Upper lobe of left lung (tissue), 6 donors: ENCODE results near the gene OCSTAMP. TPM values are rescaled to one million over a fixed set of nuclear protein-coding genes. Genes with fewer than 3 reads are reported as not detected.

Source experiments
- ATAC-seq, 2 donors: fragments of 200-7000 bp; cut with Tn5 transposase; one replicate each; pipeline ENCODE4 v1.9.1; 2022; ENCODE audit warnings: mild to moderate bottlenecking in 2 of 2, moderate library complexity in 2 of 2; ENCODE audit not compliant: low FRiP score in 2 of 2
- DNase-seq, 2 donors: peaks; one replicate each; pipeline ENCODE4 v3.0.0-alpha.2; 2019 to 2020
- H3K27ac ChIP-seq, 4 donors: fragments of 200-600 bp; sonication (generic); one replicate each; pipeline ENCODE4 v1.5.1; 2016 to 2019
- H3K27me3 ChIP-seq, 4 donors: fragments of 200-600 bp; sonication (generic); one replicate each; pipeline ENCODE4 v1.5.1; 2017 to 2019
- H3K36me3 ChIP-seq, 4 donors: fragments of 200-600 bp; sonication (generic); one replicate each; pipeline ENCODE4 v1.5.1; 2016 to 2019
- H3K4me1 ChIP-seq, 4 donors: fragments of 200-600 bp; sonication (generic); one replicate each; pipeline ENCODE4 v1.5.1; 2018 to 2019
- H3K4me3 ChIP-seq, 4 donors: fragments of 200-600 bp; sonication (generic); one replicate each; pipeline ENCODE4 v1.5.1; 2017 to 2019; ENCODE audit warnings: mild to moderate bottlenecking in 2 of 4, moderate library complexity in 1 of 4
- H3K9me3 ChIP-seq, 4 donors: fragments of 200-600 bp; sonication (generic); one replicate each; pipeline ENCODE4 v1.5.1; 2018 to 2019
- EP300 ChIP-seq, 4 donors: sonication (generic); formaldehyde crosslinking; IDR thresholded peaks; one replicate each; pipeline ENCODE4 v1.5.1; 2017; ENCODE audit warnings: antibody characterized with exemption in 4 of 4, control low read depth in 2 of 4
- POLR2A ChIP-seq, 4 donors: fragments of 450-650 bp; IDR thresholded peaks; one replicate each; pipeline ENCODE4 v1.5.1; 2016 to 2017; ENCODE audit warnings: antibody characterized with exemption in 4 of 4, mild to moderate bottlenecking in 2 of 4
- POLR2AphosphoS5 ChIP-seq, 2 donors: sonication (generic); formaldehyde crosslinking; IDR thresholded peaks; one replicate each; pipeline ENCODE4 v1.5.1; 2017; ENCODE audit warnings: antibody characterized with exemption in 2 of 2
- WGBS, 2 donors: methylation state at CpG; one replicate each; pipeline ENCODE4 v1.1.5; 2017 to 2018; 5-methylcytosine and 5-hydroxymethylcytosine counted together
- total RNA-seq, 6 donors: library from RNA; depleted of rRNA in 4 of 6; stranded (reverse); fragments of >200 nt in 4 of 6; gene quantifications; one replicate each; pipeline versions ENCODE4 v1.1.0 to v1.2.1, GENCODE V29; 2016 to 2021
- TF ChIP-seq, protein P1 (sequence below), 6 experiments: fragments of 450-650 bp in 4 of 6; fragments of 200-600 bp in 2 of 6; sonication (generic) in 2 of 6; IDR thresholded peaks; one replicate each; pipeline ENCODE4 v1.5.1; 2016 to 2019; ENCODE audit warnings: antibody characterized with exemption in 6 of 6
- donor health status: DM: no; HTN: no; CAD: no; lungs with moderate emphysema.
- donor health status: DM: no; HTN: yes; CAD: no; lungs with severe emphysema.

OCSTAMP gene
- total RNA-seq, 6 donors from 2014 or later, result not detected

DNA sequence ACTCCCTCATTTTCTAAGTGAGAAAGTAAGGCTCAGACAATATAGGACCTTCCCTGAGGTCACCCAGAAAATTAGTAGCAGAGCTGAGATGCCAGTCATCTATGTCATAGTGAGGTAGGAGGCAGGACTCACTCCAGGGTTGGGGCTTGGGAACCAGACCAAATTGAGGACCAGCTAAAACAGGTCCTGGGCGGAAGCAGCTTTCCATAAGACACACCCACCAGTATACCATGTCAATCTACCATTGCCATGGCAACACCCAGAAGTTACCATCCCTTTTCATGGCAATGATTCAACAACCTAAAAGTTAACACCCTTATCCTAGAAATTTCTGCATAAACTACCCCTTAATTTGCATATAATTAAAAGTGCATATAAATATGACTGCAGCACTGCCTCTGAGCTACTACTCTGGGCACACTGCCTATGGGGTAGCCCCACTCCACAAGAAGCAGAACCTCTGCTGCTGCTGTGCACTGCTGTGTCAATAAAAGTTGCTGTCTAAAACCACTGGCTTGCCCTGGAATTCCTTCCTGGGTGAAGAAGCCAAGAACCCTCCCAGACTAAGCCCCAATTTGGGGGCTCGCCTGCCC is 30.3 kb upstream of the OCSTAMP start:
- no peak overlapping the region for H3K4me3 ChIP-seq
- H3K4me1 ChIP-seq, result no peaks in the 10 kb centered on the region
- H3K27ac ChIP-seq, result no peak overlapping the region
- no peaks in the 10 kb centered on the region for H3K27me3 ChIP-seq
- no peaks in the 10 kb centered on the region for H3K36me3 ChIP-seq
- ATAC-seq (no peak), DNase-seq (no peak)
- TF ChIP-seq EP300 (IDR thresholded peaks at IDR 0.05) (no peak), POLR2AphosphoS5 (IDR thresholded peaks at IDR 0.05) (no peak)
- TF ChIP-seq, protein P1, sequence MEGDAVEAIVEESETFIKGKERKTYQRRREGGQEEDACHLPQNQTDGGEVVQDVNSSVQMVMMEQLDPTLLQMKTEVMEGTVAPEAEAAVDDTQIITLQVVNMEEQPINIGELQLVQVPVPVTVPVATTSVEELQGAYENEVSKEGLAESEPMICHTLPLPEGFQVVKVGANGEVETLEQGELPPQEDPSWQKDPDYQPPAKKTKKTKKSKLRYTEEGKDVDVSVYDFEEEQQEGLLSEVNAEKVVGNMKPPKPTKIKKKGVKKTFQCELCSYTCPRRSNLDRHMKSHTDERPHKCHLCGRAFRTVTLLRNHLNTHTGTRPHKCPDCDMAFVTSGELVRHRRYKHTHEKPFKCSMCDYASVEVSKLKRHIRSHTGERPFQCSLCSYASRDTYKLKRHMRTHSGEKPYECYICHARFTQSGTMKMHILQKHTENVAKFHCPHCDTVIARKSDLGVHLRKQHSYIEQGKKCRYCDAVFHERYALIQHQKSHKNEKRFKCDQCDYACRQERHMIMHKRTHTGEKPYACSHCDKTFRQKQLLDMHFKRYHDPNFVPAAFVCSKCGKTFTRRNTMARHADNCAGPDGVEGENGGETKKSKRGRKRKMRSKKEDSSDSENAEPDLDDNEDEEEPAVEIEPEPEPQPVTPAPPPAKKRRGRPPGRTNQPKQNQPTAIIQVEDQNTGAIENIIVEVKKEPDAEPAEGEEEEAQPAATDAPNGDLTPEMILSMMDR (IDR thresholded peaks at IDR 0.05), result no peak
- H3K9me3 ChIP-seq, result no peaks in the 10 kb centered on the region
- WGBS, 2 donors, result 86 to 94% methylated on average over 1 to 2 of the region's 2 CpGs

- no peak for TF ChIP-seq POLR2AphosphoS5 (IDR thresholded peaks at IDR 0.05)
- TF ChIP-seq, protein P1 (IDR thresholded peaks at IDR 0.05), result no peak
- no peak for TF ChIP-seq EP300 (IDR thresholded peaks at IDR 0.05)
- no peak for TF ChIP-seq POLR2A (IDR thresholded peaks at IDR 0.05)
- Histone ChIP-seq H3K27ac (no peak overlapping the region), H3K9me3 (no peaks in the 10 kb centered on the region), H3K27me3 (no peaks in the 10 kb centered on the region), H3K4me1 (no peaks in the 10 kb centered on the region), H3K36me3 (no peaks in the 10 kb centered on the region), H3K4me3 (no peak overlapping the region)
- WGBS, 2 donors, result 86 to 87% methylated on average over 7 of the region's 7 CpGs
- DNase-seq (no peak), ATAC-seq (no peak)
Observed at GRCh38 chr20:46578745-46579144, 28.3 kb upstream of the OCSTAMP start.

DNA sequence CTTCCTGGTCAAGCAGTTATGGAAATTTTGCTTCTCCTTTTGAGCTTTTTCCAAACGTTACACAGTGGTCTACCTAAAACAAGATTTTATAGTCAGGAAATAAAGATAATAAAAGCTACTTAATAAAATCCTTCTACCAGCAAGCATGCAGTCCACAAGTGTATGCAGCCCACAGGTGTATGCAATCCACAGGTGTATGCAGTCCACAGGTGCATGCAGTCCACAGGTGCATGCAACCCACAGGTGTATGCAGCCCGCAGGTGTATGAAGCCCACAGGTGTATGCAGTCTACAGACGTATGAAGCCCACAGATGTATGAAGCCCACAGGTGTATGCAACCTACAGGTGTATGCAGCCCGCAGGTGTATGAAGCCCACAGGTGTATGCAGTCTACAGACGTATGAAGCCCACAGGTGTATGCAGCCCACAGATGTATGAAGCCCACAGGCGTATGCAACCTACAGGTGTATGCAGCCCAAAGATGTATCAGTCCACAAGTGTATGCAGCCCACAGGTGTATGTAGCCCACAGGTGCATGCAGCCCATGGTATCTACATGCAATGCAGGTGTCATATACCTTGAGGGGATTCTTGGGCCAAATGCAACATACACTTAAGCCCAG is 26.4 kb upstream of the OCSTAMP start:
- Histone ChIP-seq H3K27ac (no peak overlapping the region), H3K36me3 (no peaks in the 10 kb centered on the region), H3K27me3 (no peaks in the 10 kb centered on the region), H3K4me1 (peaks cover 0 to 4% (median 0%) of the 10 kb centered on the region in 4 donors), H3K9me3 (no peaks in the 10 kb centered on the region), H3K4me3 (no peak overlapping the region)
- WGBS, 2 donors, result 74 to 83% methylated on average over 5 to 6 of the region's 6 CpGs
- ATAC-seq (no peak), DNase-seq (no peak)
- TF ChIP-seq POLR2AphosphoS5 (IDR thresholded peaks at IDR 0.05), result no peak
- no peak for TF ChIP-seq POLR2A (IDR thresholded peaks at IDR 0.05)
- TF ChIP-seq, protein P1 (IDR thresholded peaks at IDR 0.05), result no peak
- no peak for TF ChIP-seq EP300 (IDR thresholded peaks at IDR 0.05)

DNA sequence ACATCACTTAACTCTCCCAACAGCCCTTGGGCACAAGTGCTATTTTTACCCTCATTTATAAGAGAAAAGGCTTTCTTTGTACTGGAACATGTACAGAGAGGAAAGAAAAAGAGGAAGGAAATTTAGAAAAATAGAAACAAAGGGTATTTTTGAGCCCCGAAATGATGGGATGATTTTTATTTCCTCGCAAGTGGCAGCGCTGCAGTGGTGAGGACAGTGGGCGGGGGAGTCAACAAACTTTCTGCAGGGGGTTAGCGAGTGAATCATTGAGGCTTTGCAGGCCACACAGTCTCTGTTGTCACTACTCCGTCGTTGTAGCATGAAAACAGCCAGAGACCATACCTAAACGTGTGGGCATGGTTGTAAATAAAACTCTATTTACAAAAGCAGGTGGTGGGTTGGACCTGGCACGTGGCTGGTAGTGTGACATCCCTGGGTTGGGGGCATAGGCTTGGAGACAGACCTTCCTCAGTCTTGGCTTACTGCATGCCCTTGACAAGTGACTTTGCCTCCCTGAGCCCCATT is 25.5 kb upstream of the OCSTAMP start:
- no peak for DNase-seq
- no peak overlapping the region for H3K27ac ChIP-seq
- TF ChIP-seq EP300 (IDR thresholded peaks at IDR 0.05), result no peak
- H3K4me1 ChIP-seq, result peaks cover 0 to 6% (median 0%) of the 10 kb centered on the region in 4 donors
- no peak for ATAC-seq
- no peaks in the 10 kb centered on the region for H3K9me3 ChIP-seq
- no peak overlapping the region for H3K4me3 ChIP-seq
- no peaks in the 10 kb centered on the region for H3K36me3 ChIP-seq
- H3K27me3 ChIP-seq, result no peaks in the 10 kb centered on the region
- WGBS, 2 donors, result 41 to 44% methylated on average over 9 of the region's 9 CpGs

DNA sequence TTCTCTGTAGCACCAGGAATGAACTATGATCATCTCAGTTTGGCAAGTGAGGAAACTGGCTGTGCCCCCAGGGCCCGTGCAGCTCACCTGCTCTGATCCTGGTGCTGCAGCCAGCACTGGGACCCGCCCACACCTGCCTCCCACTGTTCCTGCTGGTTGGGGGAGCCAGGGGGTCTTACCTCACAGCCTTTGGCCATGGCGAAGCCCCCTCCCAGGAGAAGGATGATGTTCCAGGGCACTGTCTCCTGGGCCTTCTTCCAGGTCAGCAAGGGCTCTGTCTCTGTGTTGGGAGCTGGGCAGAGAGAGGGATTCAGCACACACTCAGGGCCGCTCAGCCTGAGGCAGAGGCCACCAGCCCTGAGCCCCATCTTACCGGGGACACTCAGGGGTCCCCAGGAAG is 24.9 kb upstream of the OCSTAMP start:
- DNase-seq (no peak), ATAC-seq (no peak)

More for the DNA sequence above, 24.9 kb upstream of the OCSTAMP start:
- Histone ChIP-seq H3K4me3 (no peak overlapping the region), H3K27me3 (no peaks in the 10 kb centered on the region), H3K36me3 (no peaks in the 10 kb centered on the region), H3K4me1 (peaks cover 0 to 6% (median 0%) of the 10 kb centered on the region in 4 donors), H3K27ac (no peak overlapping the region), H3K9me3 (no peaks in the 10 kb centered on the region)
- no peak for TF ChIP-seq EP300 (IDR thresholded peaks at IDR 0.05)
- TF ChIP-seq POLR2A (IDR thresholded peaks at IDR 0.05), result no peak
- TF ChIP-seq, protein P1 (IDR thresholded peaks at IDR 0.05), result no peak
- 80 to 88% methylated on average over 4 to 5 of the region's 5 CpGs for WGBS, 2 donors
